Measurements from ENCODE around the gene CFAP206. TPM values are rescaled to one million over a fixed set of nuclear protein-coding genes. Genes with fewer than 3 reads are reported as not detected.
"Not testable (repeated sequence)": the region's sequence is repeated elsewhere in the genome, so short reads cannot be mapped to it uniquely, and the experiment has no call there.

The CFAP206 gene
- total and polyA plus RNA-seq, 8 donors, result 0.06 to 0.56 (median 0.14) TPM; not detected in 3

- Histone ChIP-seq H3K4me3 (no peak overlapping the region), H3K27me3 (no peaks in the 10 kb centered on the region), H3K4me1 (no peaks in the 10 kb centered on the region), H3K9me3 (no peaks in the 10 kb centered on the region), H3K36me3 (no peaks in the 10 kb centered on the region), H3K27ac (no peak overlapping the region)
- no peak for TF ChIP-seq CTCF (IDR thresholded peaks at IDR 0.05)
- intact Hi-C loops (cut with DNase I), result no loop called here
- no peak for ATAC-seq
- 91 to 99% methylated on average over 9 of the region's 9 CpGs for WGBS, 2 donors
- DNase-seq, result no peak
- FAIRE-seq, result no peak
These were observed 76.2 kb downstream of the CFAP206 start for GRCh38 chr6:87483929-87484328.

- no peak overlapping the region for H3K27ac ChIP-seq
- ATAC-seq (no peak), FAIRE-seq (no peak), DNase-seq (no peak)
- 95 to 98% methylated on average over 7 of the region's 7 CpGs for WGBS, 2 donors
- H3K36me3 ChIP-seq, result no peaks in the 10 kb centered on the region
- TF ChIP-seq CTCF (IDR thresholded peaks at IDR 0.05), result no peak
- intact Hi-C loops (cut with DNase I), result no loop called here
- no peak overlapping the region for H3K4me3 ChIP-seq
- H3K9me3 ChIP-seq, result no peaks in the 10 kb centered on the region
- H3K4me1 ChIP-seq, result no peaks in the 10 kb centered on the region
- H3K27me3 ChIP-seq, result no peaks in the 10 kb centered on the region
These were observed 76.7 kb downstream of the CFAP206 start for GRCh38 chr6:87484491-87484890.

GRCh38 chr6:87487555-87487954 lies 79.8 kb downstream of the CFAP206 start:
- FAIRE-seq (no peak), DNase-seq (no peak), ATAC-seq (no peak)
- Histone ChIP-seq H3K4me1 (no peaks in the 10 kb centered on the region), H3K4me3 (no peak overlapping the region), H3K27ac (no peak overlapping the region), H3K36me3 (no peaks in the 10 kb centered on the region), H3K27me3 (no peaks in the 10 kb centered on the region), H3K9me3 (no peaks in the 10 kb centered on the region)
- WGBS, 2 donors, result 85 to 87% methylated on average over 4 of the region's 4 CpGs
- intact Hi-C loops (cut with DNase I), result no loop called here
- no peak for TF ChIP-seq CTCF (IDR thresholded peaks at IDR 0.05)

GRCh38 chr6:87489326-87489725 lies 81.6 kb downstream of the CFAP206 start:
- H3K27ac ChIP-seq; H3K4me3 ChIP-seq; H3K27me3 ChIP-seq; intact Hi-C loops (cut with DNase I); FAIRE-seq; H3K36me3 ChIP-seq; DNase-seq; H3K4me1 ChIP-seq; ATAC-seq; H3K9me3 ChIP-seq: not testable (repeated sequence)
- WGBS, 2 donors, result 87 to 90% methylated on average over 8 of the region's 8 CpGs

- TF ChIP-seq CTCF (IDR thresholded peaks at IDR 0.05), result no peak
- Histone ChIP-seq H3K9me3 (no peaks in the 10 kb centered on the region), H3K27me3 (no peaks in the 10 kb centered on the region), H3K4me1 (no peaks in the 10 kb centered on the region), H3K4me3 (no peak overlapping the region), H3K27ac (no peak overlapping the region), H3K36me3 (no peaks in the 10 kb centered on the region)
- intact Hi-C loops (cut with DNase I), result no loop called here
- DNase-seq, result no peak
- whole genome bisulfite sequencing, 2 donors, result 97% methylated on average over 8 of the region's 8 CpGs
- FAIRE-seq, result no peak
- ATAC-seq, result no peak
These were observed 87.1 kb downstream of the CFAP206 start for GRCh38 chr6:87494761-87495422.
